Measurements from ENCODE around the gene LRP1.

DNA sequence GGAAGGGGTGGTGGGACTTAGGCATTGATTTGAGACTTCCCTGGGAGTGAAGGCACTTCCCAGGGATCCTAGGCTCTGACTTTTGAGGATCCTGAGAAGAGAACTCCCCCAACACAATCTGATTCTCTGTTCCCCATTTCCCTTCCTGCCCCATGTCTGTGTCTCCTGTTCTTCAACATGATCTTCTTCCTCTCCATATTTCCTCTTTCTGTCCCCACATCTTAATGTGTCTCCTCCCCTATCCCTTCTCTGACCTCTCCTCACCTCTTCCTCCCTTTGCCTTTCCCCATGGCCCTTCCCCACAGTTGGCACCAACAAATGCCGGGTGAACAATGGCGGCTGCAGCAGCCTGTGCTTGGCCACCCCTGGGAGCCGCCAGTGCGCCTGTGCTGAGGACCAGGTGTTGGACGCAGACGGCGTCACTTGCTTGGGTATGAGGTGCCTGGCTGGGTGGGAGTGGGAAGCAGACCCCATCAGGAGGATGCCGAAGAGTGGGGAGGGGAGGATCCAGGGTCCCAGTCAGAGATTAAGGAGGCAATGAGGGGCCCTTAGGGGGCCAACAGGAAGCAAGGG, 34.4 kb downstream of the LRP1 start:
- TF ChIP-seq, protein P1, sequence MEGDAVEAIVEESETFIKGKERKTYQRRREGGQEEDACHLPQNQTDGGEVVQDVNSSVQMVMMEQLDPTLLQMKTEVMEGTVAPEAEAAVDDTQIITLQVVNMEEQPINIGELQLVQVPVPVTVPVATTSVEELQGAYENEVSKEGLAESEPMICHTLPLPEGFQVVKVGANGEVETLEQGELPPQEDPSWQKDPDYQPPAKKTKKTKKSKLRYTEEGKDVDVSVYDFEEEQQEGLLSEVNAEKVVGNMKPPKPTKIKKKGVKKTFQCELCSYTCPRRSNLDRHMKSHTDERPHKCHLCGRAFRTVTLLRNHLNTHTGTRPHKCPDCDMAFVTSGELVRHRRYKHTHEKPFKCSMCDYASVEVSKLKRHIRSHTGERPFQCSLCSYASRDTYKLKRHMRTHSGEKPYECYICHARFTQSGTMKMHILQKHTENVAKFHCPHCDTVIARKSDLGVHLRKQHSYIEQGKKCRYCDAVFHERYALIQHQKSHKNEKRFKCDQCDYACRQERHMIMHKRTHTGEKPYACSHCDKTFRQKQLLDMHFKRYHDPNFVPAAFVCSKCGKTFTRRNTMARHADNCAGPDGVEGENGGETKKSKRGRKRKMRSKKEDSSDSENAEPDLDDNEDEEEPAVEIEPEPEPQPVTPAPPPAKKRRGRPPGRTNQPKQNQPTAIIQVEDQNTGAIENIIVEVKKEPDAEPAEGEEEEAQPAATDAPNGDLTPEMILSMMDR (IDR thresholded peaks at IDR 0.05; ENCODE audit: low read depth, low read length, poor library complexity, severe bottlenecking): no peak
- no peak for TF ChIP-seq EZH2phosphoT487 (IDR thresholded peaks at IDR 0.05; ENCODE audit: borderline replicate concordance, low read length)

Data from DOHH2 (cell line).